HG02623 (cell line): ENCODE results near the gene CCDC116.

Source experiments
- ATAC-seq: cut with Tn5 transposase; IDR thresholded peaks from one replicate; pipeline ENCODE4 v1.9.1; 2021; ENCODE audit warnings: moderate library complexity; ENCODE audit not compliant: unreplicated experiment

The CCDC116 gene

DNA sequence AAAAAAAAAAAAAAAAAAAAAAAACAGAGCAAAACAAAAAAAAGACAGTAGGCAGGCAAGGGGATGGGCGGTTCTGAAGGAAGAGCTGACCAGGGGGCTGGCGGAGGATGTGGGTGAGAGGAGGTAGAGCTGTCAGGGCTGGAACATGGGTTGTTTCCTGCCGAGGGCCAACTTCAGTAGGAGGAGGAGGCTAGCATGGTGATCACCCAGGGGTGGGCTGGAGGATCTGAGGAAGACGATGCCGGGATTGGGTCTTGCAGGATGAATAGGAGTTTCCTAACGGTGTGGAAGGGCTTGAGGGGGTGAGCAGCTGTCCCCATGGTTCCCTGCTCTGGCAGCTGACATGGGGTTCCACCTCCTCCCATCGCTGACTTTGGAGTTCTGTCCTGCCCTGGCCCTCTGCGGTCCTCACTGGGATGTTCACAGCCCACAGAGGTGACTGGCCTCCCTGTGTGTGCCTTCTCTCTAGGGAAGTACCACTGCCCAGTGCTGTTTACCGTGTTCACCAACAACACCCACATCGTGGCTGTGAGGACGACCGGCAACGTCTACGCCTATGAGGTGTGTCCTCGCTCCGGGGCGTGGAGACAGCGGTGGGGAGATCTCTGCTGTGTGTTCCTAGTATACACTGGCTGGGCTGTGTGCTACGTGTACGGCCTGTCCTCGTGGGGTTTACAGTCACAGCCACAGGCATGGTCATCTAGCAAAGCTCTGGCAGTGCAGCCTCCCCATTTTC, 48.4 kb downstream of the CCDC116 start:
- ATAC-seq: no peak

DNA sequence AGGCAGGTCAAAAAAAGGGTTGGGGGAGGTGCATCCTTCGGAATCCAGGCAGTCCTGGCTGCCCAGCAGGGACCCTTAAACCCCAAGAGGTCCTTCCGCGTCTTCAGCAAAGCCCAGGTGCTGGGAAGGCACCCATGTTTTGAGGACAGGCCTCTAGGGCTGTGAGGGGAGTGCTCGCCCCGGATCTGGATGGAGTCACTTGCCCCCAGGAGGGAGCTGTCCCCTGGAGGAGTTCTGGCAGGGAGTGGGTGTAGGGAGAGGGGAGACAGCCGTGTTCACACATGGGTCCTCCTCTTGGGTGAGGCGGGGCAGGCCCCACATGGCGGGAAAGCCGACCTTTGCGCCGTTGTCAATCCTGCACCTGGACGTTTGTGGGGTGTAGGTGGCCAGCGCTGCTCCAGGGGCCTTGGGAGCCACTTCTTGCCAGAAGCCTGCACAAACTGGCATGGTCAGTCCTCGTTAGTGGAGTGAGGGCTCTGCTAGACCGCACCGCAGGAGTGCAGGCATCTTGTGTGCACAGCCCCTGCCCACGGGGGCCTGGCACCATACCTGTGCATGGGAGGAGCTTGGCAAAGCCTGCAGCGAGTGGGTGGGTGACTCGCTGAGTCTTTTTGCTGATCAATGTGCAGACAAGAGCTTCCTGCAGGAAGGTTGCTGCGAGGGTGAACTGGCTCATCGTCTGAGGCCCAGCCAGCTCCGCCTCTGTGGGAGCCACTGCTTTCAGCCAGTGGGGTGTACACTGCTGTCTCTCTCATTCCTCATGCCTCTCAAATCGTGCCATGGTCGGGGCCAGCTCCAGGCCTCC, 49.2 kb downstream of the CCDC116 start:
- no peak for ATAC-seq

DNA sequence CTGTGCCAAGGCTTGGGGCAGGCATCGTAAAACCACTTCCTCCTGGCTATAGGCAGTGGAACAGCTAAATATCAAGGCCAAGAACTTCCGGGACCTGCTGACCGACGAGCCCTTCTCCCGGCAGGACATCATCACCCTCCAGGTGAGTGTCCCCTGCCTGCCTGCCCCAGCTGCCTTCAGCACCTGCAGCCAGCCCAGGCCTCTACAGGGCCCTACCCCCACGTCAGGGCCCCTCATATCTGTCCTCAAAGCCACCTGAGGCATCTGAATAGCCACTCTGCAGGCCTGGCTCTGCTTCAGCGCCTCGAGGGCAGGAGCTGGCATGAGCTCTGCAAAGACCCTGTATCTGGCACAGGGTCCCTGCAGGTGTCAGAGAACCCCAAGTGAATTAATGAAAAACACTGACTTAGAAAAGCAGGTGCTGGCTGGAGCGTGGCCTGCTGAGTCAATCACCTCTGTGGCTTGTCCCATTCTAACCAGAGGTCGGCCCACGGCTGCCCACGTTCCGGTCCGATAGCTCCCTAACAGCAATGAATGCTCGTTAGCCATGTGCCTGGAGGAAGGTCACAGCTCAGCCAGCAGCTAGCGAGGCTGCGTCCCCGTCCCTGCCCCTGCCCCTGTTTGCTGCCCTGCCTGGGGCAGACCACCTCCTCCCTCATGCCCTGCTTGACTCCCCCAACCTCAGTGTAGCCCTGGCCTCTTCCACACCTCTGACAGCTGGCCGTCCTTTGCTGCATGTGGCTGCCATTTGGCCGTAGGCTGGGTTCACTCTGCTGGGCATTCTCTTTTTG, 50.0 kb downstream of the CCDC116 start:
- ATAC-seq: no peak

DNA sequence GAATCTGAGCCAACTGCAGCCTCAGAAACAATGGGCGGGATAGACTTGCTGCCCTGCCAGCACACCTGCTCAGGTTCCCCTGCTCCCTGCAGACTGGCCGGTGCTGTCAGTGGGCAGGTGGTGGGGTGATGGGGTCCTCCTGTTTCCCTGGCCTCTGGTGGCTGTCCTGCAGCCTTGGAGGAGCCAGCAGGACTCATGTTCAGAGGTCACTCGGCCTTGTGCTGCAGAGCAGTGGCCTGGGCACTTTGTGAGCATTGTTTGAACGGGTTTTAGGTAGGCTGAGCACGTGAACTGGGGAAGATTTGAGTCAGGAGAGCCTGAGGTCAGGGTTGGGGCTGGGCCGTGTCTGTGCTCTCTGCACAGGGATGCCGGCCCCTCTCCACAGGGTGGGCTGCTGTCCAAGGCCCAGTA, 50.8 kb downstream of the CCDC116 start:
- ATAC-seq: no peak

DNA sequence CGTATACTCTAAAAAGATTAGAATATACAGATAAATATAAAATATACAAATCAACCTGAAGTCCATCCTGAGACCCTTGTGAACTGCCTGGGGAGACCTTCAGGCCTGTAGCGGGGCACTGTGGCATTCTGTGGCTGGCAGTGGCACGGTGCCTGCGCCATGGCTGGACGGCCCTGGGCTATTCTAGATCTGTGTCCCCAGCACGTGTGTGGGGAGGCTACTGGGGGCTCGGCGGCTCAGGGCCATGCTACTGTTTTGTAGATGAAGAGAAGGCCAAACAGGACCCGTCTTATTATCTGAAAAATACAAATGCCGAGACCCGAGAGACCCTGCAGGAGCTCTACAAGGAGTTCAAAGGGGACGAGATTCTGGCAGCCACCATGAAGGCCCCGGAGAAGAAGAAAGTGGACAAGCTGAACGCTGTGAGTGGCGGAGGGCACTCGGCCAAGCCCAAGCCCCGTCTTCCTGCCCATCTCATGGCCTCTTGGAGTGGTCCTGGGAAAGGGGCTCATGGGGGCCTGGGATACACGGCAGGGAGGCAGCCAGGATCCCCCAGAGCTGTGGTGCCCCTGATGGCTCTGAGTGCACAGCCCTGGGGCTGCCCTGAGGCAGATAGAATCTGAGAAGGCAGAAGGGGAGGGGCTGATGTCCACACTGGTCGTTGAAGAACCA, 52.1 kb downstream of the CCDC116 start:
- no peak for ATAC-seq

DNA sequence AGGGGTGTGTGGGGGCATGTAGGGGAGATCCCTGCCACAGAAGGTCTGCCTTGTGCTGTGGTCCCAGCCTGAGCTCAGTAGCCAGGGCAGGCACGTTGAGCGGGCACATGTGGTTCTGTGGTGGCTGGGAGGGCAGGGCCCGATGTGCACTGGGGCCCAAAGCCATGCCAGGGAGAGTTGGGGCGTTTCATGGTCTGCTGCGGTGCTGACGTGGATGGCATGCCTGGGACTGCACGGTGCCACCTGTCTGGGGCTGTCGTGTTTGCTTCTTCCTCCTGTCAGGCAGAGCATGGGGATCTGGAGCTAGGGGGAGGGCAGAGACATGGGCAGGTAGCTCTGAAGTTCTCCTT, 52.6 kb downstream of the CCDC116 start:
- ATAC-seq: no peak

DNA sequence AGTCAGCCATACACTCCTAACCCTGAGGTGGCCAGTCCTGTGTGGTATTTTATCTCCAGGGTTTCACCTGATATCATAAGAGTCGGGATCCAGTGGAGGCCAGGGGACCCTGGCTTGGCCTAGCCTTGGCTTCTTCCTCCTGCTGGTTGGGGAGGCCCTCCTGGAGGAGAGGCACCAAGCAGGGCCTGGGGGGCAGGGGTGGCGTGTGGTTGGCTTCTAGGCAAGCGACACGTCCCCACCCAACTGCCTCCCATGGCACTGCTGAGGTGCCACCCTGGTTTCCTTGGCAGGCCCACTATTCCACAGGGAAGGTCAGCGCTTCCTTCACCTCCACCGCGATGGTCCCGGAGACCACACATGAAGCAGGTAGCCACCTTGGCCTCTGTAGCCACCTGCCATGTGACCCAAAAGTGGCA, 53.6 kb downstream of the CCDC116 start:
- no peak for ATAC-seq
